GM19452 (cell line): ENCODE results near the gene HOXB1.
A peak's percentile ranks its signal among the peaks of the same experiment; 100 is the strongest.

Source experiments
- ATAC-seq: cut with Tn5 transposase; IDR thresholded peaks from one replicate; pipeline ENCODE4 v1.9.1; 2021; ENCODE audit not compliant: unreplicated experiment

The HOXB1 gene

DNA sequence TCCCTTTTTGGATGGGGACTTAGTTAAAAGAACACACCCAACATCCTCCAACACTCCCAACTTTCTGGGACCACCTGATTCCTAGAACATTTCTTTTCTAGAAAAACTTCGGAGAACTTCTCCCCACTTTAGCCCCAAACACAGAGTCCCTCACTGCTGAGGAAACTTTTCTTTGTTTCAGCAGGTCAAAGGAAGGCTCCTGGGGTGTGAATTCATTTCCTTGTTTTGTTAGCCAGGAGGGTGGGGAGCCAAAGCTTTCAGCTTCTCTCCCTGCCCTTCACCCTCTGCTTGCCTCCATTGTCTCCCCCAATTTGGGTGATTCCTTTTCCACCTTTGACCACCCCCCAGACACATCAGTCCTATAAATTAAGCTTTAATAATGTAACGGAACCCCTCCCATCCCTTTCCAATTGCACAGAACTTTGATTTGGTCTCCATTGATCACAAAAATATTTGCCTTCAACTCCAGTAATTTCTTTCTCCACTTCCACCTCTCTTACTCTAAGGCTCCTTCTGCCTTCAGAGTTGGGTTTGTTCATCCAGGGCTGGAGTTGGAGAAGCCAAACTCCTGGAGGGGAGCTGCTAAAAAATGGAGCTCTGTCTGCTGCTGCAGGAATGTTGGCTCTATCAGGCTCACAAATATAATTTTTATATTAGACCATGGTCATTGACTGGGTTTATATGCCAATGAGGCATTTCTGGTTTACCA lies 37.0 kb upstream of the HOXB1 start:
- no peak for ATAC-seq

DNA sequence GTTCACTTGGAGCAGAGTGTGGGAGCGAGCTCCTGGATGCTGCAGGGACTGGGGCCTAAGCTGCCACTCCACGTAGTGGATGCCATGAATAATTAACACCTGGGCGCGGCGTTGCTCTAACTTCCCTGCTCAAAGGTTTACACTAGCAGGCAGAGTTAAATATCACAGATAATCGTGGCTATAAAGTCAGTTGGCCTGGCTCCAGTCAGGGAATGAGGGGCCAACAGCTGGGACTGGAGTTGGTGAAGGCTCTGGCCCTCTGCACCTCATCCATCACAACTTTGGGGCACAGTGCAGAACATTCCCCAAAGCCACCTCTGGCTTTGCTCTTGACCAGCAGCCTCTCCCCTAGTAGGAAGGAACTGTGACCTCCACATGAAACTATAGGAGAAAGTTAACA lies 36.4 kb upstream of the HOXB1 start:
- no peak for ATAC-seq

DNA sequence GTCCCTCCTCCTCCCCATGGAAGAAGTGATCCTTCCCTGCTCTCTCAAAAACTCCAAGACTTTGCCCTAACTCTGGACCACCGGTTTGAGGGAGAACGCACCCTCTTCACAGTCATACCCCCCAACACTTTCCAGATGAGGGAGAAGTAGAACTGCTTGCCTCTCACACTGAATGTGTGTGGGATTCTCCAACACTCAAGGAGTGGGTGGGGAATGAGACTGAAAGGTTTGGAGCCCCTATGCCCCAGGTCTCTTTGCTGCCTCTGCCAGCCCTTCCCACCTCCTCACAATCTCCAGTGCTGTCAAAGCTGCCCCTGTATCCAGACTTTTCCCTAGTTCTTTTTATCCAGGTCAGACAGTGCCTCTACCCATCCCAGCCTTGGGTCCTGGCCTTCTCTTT lies 35.9 kb upstream of the HOXB1 start:
- ATAC-seq, result no peak

DNA sequence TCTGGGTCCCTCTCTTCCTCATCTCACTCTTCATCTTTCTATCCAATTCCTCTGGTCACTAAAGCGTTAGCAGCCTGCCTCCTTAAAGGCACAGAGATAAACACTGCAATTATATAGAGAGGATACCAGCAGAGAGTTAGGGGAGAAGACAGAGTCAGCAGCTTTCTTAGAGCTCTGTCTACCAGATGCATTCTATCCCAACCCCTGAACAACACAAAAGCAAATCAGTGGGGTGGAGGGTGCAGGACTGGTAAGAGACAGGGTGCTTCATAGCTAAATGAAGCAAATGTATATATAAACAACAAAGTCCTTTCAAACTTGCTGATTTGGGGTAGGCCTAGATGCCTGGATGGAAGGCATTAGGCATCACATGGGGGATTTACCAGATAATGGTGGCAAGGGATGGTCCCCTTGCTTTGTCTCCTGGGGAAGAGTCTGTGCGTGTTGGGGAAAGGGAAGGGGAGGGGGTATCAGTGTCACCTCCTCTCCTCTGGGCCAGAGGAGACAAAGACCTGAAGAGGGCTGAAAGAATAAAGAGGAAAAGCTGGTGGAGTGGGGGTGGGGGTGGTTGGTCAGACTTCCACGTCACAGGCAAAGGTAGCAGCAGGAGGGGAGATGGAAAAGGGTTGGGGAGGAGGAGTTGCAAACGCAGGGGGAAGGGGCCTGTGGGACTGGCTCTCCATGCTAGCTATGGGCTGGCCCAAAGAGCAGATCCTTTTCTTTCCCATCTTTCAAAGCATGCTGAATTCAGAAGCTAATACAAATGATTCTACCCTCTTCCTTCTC lies 35.3 kb upstream of the HOXB1 start:
- ATAC-seq, result no peak

DNA sequence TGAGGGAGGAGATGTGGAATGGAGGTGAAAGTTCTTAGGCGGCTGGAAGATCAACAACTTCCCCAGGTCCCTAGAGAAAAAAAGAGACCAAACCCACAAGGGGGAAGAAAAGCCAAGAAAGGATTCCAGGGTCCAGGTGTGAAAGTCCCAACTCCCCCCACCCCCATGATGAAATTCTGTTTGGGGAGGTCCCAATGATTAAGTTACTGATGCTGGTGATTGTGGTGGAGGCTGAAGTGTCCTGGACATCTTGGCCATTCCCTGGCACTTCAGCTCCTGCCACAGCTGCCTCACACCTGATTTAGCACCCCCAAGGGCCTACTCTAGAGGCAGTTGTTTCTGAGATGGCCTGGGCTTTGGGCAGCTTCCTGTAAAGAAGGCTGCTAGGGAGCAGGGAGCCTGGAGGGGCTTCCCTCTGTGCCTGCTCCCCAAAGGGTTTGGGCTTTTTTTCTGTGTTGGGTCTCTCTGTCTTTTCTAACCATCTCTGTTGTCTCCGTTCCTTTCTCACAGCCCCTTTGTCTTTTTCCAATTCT lies 34.3 kb upstream of the HOXB1 start:
- no peak for ATAC-seq

DNA sequence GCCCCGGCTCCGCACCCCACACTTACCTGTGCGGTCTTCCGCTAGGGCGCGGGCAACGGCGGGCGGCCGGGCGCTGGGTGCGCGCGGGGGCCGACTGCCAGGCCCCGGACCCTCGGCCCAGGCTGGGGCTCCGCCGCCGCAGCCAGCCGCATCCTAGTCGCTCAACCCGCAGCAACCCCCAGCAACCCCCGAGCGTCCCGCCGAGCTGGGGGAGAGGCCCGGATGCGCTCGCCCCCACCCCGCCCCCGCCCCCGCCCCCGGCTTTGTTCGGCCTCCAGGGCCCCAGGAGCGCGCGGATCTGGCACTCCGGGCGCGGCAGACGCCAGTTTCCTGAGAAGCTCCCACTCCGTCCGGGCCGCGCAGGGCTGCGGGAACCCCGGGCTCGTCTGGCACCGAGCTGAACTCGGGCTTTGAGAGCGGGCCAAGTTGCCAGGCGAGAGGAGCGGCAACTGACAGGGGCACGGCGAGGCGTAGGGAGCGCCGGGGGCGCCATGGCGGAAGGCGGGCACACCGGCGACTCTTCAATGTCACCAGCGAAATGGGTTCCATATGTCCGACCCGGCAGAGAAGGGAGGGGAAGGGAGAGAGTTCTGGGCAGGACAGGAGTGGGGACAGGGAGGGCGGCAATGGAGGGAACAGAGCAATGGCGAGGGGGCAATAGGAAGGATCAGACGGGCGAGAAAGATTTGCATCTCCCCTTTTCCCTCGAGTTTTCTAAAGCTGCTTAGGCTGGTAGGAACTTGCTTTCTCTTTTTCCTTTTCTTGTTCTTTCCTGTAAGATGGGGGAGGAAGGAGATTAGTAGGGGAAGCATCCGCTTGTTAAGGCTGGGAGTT lies 33.6 kb upstream of the HOXB1 start:
- no peak for ATAC-seq

DNA sequence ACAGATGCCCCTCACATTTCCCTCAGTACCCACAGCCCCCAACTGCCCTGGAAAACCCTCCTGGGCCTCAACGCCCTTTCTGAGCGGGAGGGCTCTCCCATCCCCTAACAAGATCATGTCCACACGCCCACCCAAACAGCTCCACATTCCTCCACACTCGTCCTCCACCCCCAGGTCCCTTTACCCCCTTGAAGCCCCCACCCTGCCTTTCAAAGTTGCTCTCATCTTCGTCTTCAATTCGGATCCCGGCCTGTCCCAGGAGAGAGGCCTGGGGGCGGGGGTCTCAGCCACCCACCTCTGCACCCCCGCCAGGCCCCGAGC lies 33.0 kb upstream of the HOXB1 start:
- no peak for ATAC-seq

DNA sequence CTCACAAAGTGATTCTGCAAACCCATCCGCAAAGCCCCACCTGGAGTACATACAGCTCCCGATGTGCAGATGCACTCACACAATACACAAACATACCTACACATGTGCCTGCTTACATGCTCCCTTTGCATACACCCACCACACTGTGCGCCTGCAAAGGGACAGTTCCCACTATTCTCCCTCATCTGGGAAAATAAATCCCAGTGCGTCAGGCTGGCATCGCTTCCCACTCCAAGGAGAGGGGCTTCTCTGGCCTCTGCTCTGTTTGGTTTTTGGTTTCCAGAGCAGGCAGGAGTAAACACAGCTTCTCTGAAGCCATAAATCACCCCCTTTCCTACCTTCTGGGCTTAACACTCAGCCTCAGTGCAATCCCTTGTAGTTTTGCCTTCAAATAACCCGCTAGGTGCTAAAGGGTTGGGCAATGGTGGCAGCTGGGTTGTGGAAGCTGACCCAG lies 32.6 kb upstream of the HOXB1 start:
- ATAC-seq, result no peak

DNA sequence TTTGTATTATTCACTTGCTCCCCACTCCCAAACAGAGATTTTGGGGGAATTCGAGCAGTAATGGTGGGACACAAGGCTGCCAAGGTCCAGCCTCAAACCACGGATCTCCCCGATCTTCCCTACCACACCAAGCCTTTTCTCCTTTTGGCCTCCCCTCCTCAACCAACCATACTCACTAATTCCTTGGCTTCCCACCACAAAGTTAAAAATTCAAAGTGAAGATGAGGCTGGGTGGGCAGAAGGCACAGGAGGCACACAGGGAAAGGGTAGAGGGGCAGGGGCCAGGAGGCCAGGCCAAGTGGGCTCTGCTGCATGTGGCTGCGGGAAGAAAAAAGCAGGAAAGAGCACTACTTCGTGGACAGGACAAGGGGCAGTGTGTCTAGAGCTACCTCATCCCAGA lies 32.1 kb upstream of the HOXB1 start:
- ATAC-seq, result no peak

DNA sequence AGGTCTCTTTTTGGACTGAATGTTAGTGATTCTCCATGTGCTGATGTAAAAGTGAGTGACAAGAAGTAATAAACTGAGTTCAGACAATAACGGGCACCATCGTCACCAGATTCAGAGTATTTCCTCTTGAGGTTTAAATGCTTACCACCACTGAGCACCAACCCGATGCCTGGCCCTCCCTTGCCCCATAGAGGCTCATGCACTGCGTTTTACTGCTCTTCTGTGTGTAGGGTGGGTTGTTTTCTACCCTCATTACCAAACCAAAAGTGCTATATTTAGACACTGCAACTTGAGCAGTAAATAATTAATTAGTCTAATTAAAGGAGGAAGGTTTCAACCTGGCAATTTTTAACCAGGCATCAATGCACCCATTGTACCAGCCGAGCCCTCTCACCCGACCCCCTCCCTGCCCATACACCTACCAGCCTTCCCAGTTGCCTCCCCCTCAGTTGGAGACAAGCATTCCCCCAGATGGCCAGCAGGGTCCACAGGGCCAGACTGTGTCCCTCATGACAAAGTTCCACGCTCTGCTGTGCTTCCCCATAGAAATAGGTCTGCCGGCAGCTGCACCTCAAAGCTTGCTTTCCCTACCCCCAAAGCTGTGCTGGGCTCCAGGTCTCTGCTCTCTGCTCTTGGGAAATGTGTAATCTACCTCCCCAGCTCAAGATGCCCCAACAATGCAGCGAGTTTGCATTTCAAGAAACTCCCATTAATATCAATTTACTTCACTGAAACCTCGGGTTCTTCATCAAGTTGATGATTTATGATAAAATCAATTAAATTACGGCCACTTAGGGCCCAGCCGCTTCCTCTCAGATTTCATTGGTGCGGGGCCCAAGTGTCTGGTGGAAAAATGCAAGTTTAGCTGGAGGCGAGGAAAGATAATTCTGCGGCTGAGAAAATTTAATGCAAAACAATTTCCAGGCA lies 31.3 kb upstream of the HOXB1 start:
- ATAC-seq, result peak; percentile 71

DNA sequence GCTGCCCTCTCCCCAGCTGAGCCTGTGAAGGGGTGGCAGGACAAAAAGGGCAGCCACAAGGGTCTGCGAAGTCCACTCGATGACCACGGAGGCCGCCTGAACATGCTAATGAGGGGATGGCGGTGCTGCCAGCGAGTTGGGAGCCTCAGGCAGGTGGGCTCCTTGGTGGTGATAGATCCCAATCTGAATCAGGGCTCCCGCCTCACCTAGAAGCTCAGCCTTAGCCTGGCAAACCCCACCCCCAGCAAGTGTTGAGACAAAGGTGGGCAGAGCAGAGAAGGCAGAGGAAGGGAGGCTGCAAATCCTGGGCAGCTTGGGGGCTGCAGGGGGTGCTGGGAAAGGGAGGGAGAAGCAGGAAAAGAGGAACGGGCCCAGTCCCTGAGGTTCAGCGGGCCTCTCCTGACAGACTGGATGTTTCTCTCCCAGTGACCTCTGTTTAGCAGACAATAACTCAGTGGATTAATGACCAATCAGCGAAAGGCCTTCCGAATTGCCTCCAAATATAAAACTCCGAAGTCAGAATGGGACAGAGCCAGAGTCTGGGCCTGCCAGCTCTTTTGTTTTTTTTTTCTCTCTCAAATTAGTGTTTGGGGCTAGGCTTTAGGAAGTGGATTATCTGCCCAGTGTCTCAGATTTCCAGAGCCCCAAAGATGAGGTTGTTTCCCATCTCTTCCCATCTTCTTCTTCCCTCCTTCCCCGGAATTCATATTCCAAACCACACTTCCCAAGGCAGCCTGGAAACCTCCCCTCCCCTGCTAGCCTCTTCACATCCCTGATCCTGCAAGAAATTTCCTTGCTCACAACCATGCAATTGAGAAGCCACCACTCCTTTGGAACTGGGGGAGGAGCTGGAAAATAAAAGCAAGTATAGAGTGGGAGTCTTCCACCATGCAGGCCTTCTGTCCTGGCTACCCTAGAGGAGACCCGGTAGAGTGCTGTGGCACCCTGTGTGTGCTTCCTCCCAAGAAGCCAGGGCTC lies 29.3 kb upstream of the HOXB1 start:
- no peak for ATAC-seq

DNA sequence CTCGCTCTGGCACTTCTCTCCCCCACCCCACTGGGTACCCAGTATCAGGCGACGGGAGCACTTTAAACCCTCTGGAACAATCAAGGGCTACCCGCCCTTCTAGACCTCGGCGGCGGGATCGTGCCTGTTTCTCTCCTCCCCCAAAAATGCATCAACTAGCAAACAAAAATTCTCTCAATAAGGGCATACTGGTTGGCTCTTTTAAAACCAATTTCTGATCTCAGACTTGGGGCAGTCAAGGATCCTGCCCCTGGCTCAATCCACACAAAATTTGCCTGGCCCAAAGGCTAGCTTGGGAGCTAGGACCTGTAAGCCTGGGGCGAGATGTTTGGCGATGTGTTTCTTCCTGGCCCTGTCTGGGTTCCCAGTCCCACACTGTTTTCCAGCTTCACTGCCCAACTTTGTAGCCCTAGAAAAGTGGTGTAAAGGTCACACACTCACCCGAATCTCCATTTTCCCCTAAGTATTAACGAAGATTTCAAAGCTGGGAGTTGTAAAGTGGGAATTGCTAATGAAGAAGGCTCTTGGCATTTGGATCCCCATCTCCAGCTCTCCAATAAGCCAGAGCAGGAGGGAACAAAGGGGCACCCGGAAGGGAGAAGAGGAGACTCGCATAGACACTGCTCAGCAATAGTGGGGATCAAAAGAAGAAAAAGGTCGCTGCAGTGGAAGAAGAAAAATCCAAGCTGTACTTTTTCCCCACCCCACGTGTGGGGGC lies 28.5 kb upstream of the HOXB1 start:
- no peak for ATAC-seq

DNA sequence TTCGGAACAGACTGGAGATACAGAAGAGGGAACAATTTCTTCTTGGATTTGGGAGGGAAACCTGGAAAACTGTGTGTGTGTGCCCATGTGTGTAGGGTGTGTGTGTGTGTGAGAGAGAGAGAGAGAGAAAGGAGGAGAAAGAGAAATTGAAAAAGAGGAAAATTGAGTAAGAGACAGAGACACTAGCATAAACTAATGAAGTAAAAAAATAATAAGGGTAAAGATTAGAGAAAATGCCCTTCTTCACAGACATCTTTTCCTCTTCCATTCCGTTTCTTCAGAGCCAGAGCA lies 28.0 kb upstream of the HOXB1 start:
- no peak for ATAC-seq

DNA sequence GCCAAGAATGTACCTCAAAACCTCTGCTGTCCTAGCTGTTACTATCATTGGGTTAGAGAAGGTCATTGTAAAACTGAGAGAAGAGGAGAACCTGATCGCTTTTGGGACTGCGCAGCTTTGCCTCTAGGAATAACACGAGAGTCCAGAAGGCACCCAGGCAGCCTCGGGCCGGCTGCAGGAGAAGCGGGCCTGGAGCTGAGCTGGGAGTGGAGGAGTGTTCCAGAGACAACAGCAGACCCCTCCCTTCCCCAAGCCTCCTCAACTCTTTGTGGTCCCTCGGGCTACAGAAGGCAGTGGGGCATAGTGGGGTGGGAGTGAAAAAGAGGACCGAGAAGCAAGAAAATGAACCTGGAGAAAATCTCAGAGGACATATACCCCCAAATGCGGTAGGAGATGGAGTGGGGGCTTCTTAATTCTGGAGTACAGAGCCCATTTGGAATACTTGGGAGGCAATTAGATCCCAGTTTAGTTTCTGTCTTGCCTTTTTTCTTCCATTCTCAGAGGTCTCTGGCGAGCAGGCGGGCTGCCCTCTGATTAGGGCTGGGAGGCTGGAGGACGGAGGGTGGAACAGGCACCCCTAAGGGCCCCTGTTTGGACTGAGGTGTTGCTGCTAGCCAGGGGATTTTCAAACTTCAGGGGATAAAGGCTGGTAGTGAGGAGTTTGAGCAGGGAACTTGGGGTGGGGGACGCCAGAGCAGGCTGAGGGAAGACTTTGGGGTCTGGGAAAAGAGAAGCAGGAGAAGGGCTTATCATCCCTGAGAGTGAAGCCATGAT lies 27.4 kb upstream of the HOXB1 start:
- no peak for ATAC-seq

DNA sequence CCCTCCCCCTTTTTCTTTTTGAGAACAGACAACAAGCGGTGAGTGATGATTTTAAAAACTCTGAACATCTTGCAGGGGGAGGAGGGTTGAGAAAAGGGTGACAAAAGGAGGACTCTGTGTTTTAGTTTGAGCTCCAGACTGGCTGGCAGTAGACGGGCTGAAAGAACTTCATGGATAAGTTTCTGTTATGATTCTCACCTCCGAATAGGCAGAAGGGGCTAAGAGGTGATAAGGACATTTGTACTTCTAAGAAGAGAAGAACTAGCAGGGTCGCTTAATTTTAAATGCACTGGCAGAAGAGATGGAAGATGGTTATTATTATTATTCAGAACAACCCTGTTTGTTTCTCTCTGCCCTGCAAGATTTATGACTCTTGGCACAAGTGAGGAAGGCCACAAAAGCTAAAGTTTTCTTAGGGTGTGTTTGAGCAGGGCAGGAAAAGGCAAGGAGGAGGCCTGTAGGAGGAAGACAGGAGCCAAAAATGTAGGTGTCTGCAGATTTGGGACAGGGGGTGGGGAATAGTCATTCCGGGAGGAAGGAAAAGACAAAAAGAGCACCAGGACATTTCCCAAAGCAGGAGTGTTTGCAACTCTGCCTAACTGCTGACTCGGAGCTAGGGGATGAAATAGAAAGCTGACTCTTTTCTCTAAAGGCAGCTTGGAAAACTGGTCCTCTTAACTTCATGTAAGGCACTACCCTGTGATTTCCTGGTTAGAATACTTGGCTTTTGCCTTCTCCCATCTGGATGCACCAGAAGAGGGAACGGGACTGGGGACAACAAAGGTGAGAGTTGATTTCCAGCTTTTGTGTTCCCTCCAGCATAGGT lies 26.0 kb upstream of the HOXB1 start:
- ATAC-seq, result no peak

DNA sequence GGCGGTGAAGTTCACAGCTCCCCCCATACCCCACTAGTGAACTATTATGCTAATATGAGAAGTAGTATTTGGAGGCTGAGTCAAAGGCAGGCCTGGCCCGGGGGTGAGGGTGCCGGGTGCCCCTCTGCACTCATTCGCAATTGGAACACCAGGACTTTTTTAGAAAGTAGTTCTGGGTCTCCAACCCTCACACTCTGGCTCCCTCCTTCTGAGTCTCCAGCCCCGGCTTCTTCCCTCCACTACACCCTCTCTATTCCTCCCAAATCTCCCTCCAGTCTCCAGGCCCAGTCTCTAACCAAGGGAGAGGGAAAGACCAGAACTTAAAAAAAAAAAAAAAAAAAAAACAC lies 25.4 kb upstream of the HOXB1 start:
- no peak for ATAC-seq
